ENCODE data around the gene KREMEN2.
"Not testable (repeated sequence)": the region's sequence is repeated elsewhere in the genome, so short reads cannot be mapped to it uniquely, and the experiment has no call there.

KREMEN2 gene

GRCh38 chr16:2963723-2964474, at the start of gene KREMEN2:
Gene KREMEN2, plus strand, starts transcription at chr16:2964275. Its CDS starts 246 bp downstream, at chr16:2964521.
- peak; percentile 82 to 90 for DNase-seq

GRCh38 chr16:2915196-2915929, 48.7 kb upstream of the KREMEN2 start:
- no peak for DNase-seq

- DNase-seq: peak; percentile 72 to 75
Measured at GRCh38 chr16:2919511-2920255, 44.4 kb upstream of the KREMEN2 start.

- no peak for DNase-seq
Measured at GRCh38 chr16:2923481-2923880, 40.6 kb upstream of the KREMEN2 start.

- DNase-seq: no peak
Measured at GRCh38 chr16:2924901-2925755, 38.9 kb upstream of the KREMEN2 start.

- DNase-seq: no peak
Measured at GRCh38 chr16:2925951-2926649, 38.0 kb upstream of the KREMEN2 start.

GRCh38 chr16:2926650-2926999, 37.5 kb upstream of the KREMEN2 start:
- no peak for DNase-seq

GRCh38 chr16:2927010-2927646, 36.9 kb upstream of the KREMEN2 start:
- peak; percentile 86 to 91 for DNase-seq

GRCh38 chr16:2928151-2928550, 35.9 kb upstream of the KREMEN2 start:
- DNase-seq: not testable (repeated sequence)

- no peak for DNase-seq
Measured at GRCh38 chr16:2928796-2929195, 35.3 kb upstream of the KREMEN2 start.

- no peak for DNase-seq
Measured at GRCh38 chr16:2929693-2930092, 34.4 kb upstream of the KREMEN2 start.

GRCh38 chr16:2930236-2930635, 33.8 kb upstream of the KREMEN2 start:
- no peak for DNase-seq

- DNase-seq: not testable (repeated sequence)
Measured at GRCh38 chr16:2931231-2931914, 32.7 kb upstream of the KREMEN2 start.

- DNase-seq: no peak
Measured at GRCh38 chr16:2933136-2933535, 30.9 kb upstream of the KREMEN2 start.

- no peak for DNase-seq
Measured at GRCh38 chr16:2933701-2934100, 30.4 kb upstream of the KREMEN2 start.

GRCh38 chr16:2934450-2934849, 29.6 kb upstream of the KREMEN2 start:
- no peak for DNase-seq

GRCh38 chr16:2936436-2937011, 27.6 kb upstream of the KREMEN2 start:
- DNase-seq: no peak

GRCh38 chr16:2937170-2937569, 26.9 kb upstream of the KREMEN2 start:
- DNase-seq: no peak

- no peak for DNase-seq
Measured at GRCh38 chr16:2938206-2938605, 25.9 kb upstream of the KREMEN2 start.

GRCh38 chr16:2939968-2940367, 24.1 kb upstream of the KREMEN2 start:
- DNase-seq: no peak

- no peak for DNase-seq
Measured at GRCh38 chr16:2942045-2942444, 22.0 kb upstream of the KREMEN2 start.
